Keratinocyte (primary cell): Measurements from ENCODE around the gene ANKRD33. TPM values are rescaled to one million over a fixed set of nuclear protein-coding genes. Genes with fewer than 3 reads are reported as not detected.

Experiments
- DNase-seq: peaks from one replicate; pipeline ENCODE4 v3.0.0-alpha.2; 2011; ENCODE audit warnings: low read depth, missing footprints, low spot score
- FAIRE-seq: peaks from 2 replicates; lab custom pipeline; 2011; peaks lifted over from hg19 to GRCh38; lab: Jason Lieb, UNC
- H2AFZ ChIP-seq: 2 replicates; pipeline ENCODE4 v1.6.0; 2012; ENCODE audit warnings: low read length, control low read depth, inconsistent platforms; ENCODE audit not compliant: control insufficient read depth
- H3K27ac ChIP-seq: 2 replicates; pipeline ENCODE4 v1.5.1; 2011; ENCODE audit warnings: low read length; ENCODE audit not compliant: control insufficient read depth, insufficient read depth
- H3K27me3 ChIP-seq: 3 replicates; pipeline ENCODE4 v1.6.0; 2011; ENCODE audit warnings: low read length; ENCODE audit not compliant: control insufficient read depth, insufficient read depth; ENCODE audit errors: extremely low read depth
- H3K36me3 ChIP-seq, 2 experiments: 2 replicates in 1 of 2; 3 replicates in 1 of 2; pipeline ENCODE4 v1.5.1; 2011; ENCODE audit warnings: low read length in 2 of 2, mild to moderate bottlenecking in 1 of 2; ENCODE audit not compliant: control insufficient read depth in 2 of 2, insufficient read depth in 2 of 2; ENCODE audit errors: extremely low read depth in 1 of 2
- H3K4me1 ChIP-seq: 3 replicates; pipeline ENCODE4 v1.5.1; 2011; ENCODE audit warnings: low read length; ENCODE audit not compliant: control insufficient read depth, insufficient read depth; ENCODE audit errors: extremely low read depth
- H3K4me2 ChIP-seq: 3 replicates; pipeline ENCODE4 v1.6.0; 2011; ENCODE audit warnings: low read depth, low read length; ENCODE audit not compliant: control insufficient read depth, insufficient read depth; ENCODE audit errors: extremely low read depth
- H3K4me3 ChIP-seq, 3 experiments: fragments of 200-600 bp in 1 of 3; sonication (generic) in 1 of 3; 2 replicates in 2 of 3; 3 replicates in 1 of 3; pipeline ENCODE4 v1.5.1; 2011 to 2016; ENCODE audit warnings: low read length in 3 of 3, mild to moderate bottlenecking in 3 of 3, control low read depth in 2 of 3, inconsistent platforms in 1 of 3, low read depth in 1 of 3, mixed read lengths in 1 of 3, mixed run types in 1 of 3, moderate library complexity in 1 of 3; ENCODE audit not compliant: control insufficient read depth in 2 of 3, insufficient read depth in 2 of 3; ENCODE audit errors: extremely low read depth in 1 of 3
- H3K79me2 ChIP-seq: 2 replicates; pipeline ENCODE4 v1.6.0; 2012; ENCODE audit warnings: low read length; ENCODE audit not compliant: control insufficient read depth, insufficient read depth
- H3K9ac ChIP-seq: 3 replicates; pipeline ENCODE4 v1.6.0; 2011; ENCODE audit warnings: low read length; ENCODE audit not compliant: control insufficient read depth, insufficient read depth; ENCODE audit errors: extremely low read depth
- H3K9me1 ChIP-seq: 3 replicates; pipeline ENCODE4 v1.6.0; 2011; ENCODE audit warnings: low read length; ENCODE audit not compliant: control insufficient read depth, insufficient read depth; ENCODE audit errors: extremely low read depth
- H3K9me3 ChIP-seq: 2 replicates; pipeline ENCODE4 v1.5.1; 2012; ENCODE audit warnings: low read depth, low read length; ENCODE audit not compliant: control insufficient read depth
- H4K20me1 ChIP-seq: 3 replicates; pipeline ENCODE4 v1.6.0; 2011; ENCODE audit warnings: low read length; ENCODE audit not compliant: control insufficient read depth, insufficient read depth; ENCODE audit errors: extremely low read depth
- EZH2 ChIP-seq: IDR thresholded peaks from one replicate; pipeline ENCODE4 v1.6.1; 2012; ENCODE audit warnings: inconsistent platforms, mild to moderate bottlenecking, low read length, moderate library complexity
- dilution Hi-C: fragments of 300-500 bp; cut with MboI; formaldehyde crosslinking; loops from one replicate; pipeline ENCODE4 v1.7.0; 2020; ENCODE audit warnings: low sequenced_read_pairs; ENCODE audit not compliant: extremely low pct_ligation_motif_present
- polyA plus RNA-seq, 5 experiments: library from polyadenylated mRNA; depleted of rRNA in 3 of 5; stranded (reverse) in 3 of 5; stranded (forward) in 1 of 5; unstranded in 1 of 5; fragments of >200 nt; gene quantifications; 1 replicate in 1 of 5; 2 replicates in 3 of 5; 3 replicates in 1 of 5; pipeline versions ENCODE4 v1.2.1 to v1.2.3, GENCODE V29; 2011 to 2012; ENCODE audit warnings: missing spikeins in 2 of 5, low read depth in 1 of 5, low replicate concordance in 1 of 5
- TF ChIP-seq, protein P1 (sequence below), 3 experiments: IDR thresholded peaks in 1 of 3; conservative IDR thresholded peaks in 1 of 3; optimal IDR thresholded peaks in 1 of 3; 2 replicates in 2 of 3; 3 replicates in 1 of 3; pipeline versions ENCODE3 to v1.5.1; 2011; ENCODE audit warnings: low read length in 3 of 3, mild to moderate bottlenecking in 3 of 3, moderate library complexity in 2 of 3, control low read depth in 1 of 3, inconsistent platforms in 1 of 3; ENCODE audit not compliant: insufficient read depth in 2 of 3; ENCODE audit errors: extremely low read depth in 1 of 3

ANKRD33 gene
- polyA plus RNA-seq, 1 donor (not counting 4 experiments of a cell fraction or from before 2014, with no cell fraction given) = not detected

DNA sequence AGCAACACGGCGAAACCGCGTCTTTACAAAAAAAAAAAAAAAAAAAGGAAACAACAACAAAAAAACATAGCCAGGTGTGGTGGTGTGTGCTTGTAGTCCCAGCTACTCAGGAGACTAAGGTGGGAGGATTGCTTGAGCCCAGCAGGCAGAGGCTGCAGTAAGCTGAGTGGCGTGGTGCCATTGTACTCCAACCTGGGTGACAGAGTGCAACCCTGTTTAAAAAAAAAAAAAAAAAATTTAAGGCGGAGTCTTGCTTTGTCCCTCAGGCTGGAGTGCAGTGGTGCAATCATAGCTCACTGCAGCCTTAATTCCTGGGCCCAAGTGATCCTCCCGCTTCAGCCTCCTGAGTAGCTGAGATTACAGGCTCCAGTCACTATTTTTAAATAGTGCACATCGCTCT, 21.1 kb upstream of the ANKRD33 start:
- H3K9me1 ChIP-seq = no peaks in the 10 kb centered on the region

DNA sequence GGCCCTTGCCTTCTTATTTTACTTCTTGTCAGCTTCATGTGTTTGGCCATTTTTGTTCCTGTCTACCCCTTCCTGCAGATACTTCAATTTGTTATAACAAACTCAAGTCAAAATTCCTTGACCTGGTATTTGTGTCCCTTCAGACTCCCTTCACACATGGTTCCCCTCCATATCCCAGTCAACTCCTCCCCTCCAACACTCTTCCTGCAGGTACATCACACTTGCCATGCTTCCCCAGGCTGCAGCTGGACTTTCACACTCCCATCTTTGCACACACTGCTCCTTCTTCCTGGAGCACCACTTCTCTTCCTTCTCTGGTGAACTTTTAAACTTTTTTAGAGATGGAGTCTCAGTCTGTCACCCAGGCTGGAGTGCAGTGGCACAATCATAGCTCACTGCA, 20.5 kb upstream of the ANKRD33 start:
- peaks cover 77% of the 10 kb centered on the region for H3K27me3 ChIP-seq
- DNase-seq = no peak
- H3K4me2 ChIP-seq = no peak overlapping the region
- no peak for TF ChIP-seq EZH2
- TF ChIP-seq, protein P1, sequence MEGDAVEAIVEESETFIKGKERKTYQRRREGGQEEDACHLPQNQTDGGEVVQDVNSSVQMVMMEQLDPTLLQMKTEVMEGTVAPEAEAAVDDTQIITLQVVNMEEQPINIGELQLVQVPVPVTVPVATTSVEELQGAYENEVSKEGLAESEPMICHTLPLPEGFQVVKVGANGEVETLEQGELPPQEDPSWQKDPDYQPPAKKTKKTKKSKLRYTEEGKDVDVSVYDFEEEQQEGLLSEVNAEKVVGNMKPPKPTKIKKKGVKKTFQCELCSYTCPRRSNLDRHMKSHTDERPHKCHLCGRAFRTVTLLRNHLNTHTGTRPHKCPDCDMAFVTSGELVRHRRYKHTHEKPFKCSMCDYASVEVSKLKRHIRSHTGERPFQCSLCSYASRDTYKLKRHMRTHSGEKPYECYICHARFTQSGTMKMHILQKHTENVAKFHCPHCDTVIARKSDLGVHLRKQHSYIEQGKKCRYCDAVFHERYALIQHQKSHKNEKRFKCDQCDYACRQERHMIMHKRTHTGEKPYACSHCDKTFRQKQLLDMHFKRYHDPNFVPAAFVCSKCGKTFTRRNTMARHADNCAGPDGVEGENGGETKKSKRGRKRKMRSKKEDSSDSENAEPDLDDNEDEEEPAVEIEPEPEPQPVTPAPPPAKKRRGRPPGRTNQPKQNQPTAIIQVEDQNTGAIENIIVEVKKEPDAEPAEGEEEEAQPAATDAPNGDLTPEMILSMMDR (optimal IDR thresholded peaks at IDR 0.05 in 1 of 3, IDR thresholded peaks at IDR 0.05 in 1 of 3, conservative IDR thresholded peaks at IDR 0.05 in 1 of 3; ENCODE audit: extremely low read depth in 1 of 3, insufficient read depth in 2 of 3, low read length in 3 of 3) = no peak
- H3K4me3 ChIP-seq = no peak overlapping the region
- H3K27ac ChIP-seq = no peak overlapping the region
- H4K20me1 ChIP-seq = no peaks in the 10 kb centered on the region
- H3K9me3 ChIP-seq = no peaks in the 10 kb centered on the region
- H3K4me1 ChIP-seq = no peaks in the 10 kb centered on the region
- H3K79me2 ChIP-seq = no peaks in the 10 kb centered on the region
- no peak overlapping the region for H2AFZ ChIP-seq
- no peak for FAIRE-seq
- dilution Hi-C loops = no loop called here
- no peaks in the 10 kb centered on the region for H3K9me1 ChIP-seq
- no peaks in the 10 kb centered on the region for H3K36me3 ChIP-seq
- H3K9ac ChIP-seq = no peak overlapping the region

More for the DNA sequence above, 21.1 kb upstream of the ANKRD33 start:
- Histone ChIP-seq H3K27ac (no peak overlapping the region), H3K9ac (no peak overlapping the region), H3K4me1 (no peaks in the 10 kb centered on the region), H3K27me3 (peaks cover 80% of the 10 kb centered on the region), H2AFZ (no peak overlapping the region), H4K20me1 (no peaks in the 10 kb centered on the region), H3K4me3 (no peak overlapping the region), H3K9me3 (no peaks in the 10 kb centered on the region), H3K4me2 (no peak overlapping the region), H3K36me3 (no peaks in the 10 kb centered on the region), H3K79me2 (no peaks in the 10 kb centered on the region)
- dilution Hi-C loops = no loop called here
- FAIRE-seq (no peak), DNase-seq (no peak)
- TF ChIP-seq, protein P1 (optimal IDR thresholded peaks at IDR 0.05 in 1 of 3, IDR thresholded peaks at IDR 0.05 in 1 of 3, conservative IDR thresholded peaks at IDR 0.05 in 1 of 3; ENCODE audit: extremely low read depth in 1 of 3, insufficient read depth in 2 of 3, low read length in 3 of 3) = no peak
- TF ChIP-seq EZH2 = no peak
